K562 (cell line): ENCODE measurements around the gene PLEKHB1. TPM values are rescaled to one million over a fixed set of nuclear protein-coding genes. Genes with fewer than 3 reads are reported as not detected.

Experiments
- HCFC1 ChIP-seq: IDR thresholded peaks from 2 replicates; pipeline ENCODE4 v1.6.1; 2012; ENCODE audit warnings: low read depth, low read length, improper control_type of control experiment
- NFXL1 ChIP-seq: fragments of 450-650 bp; formaldehyde crosslinking; IDR thresholded peaks from 2 replicates; pipeline ENCODE4 v1.4.0; 2021; ENCODE audit warnings: mild to moderate bottlenecking
- TRIM25 ChIP-seq: fragments of 450-650 bp; IDR thresholded peaks from 2 replicates; pipeline ENCODE4 v1.7.0; 2016; ENCODE audit warnings: borderline replicate concordance
- ZNF436 ChIP-seq: fragments of 250-450, 450-650 bp; sonication (Bioruptor Pico); formaldehyde crosslinking; IDR thresholded peaks from 2 replicates; pipeline ENCODE4 v1.7.0; 2020; ENCODE audit warnings: mild to moderate bottlenecking
- polyA plus RNA-seq, 8 experiments: library from polyadenylated mRNA; depleted of rRNA in 4 of 8; stranded (reverse) in 5 of 8; unstranded in 3 of 8; fragments of >200 nt; fragmentation: Nextera tagmentation in 2 of 8; fragmentation: Illumina TruSeq in 1 of 8; extraction: Ambion mirVana in 2 of 8; extraction: Trizol in 1 of 8; gene quantifications; 2 replicates each; pipeline versions ENCODE4 v1.2.1 to v1.2.3, GENCODE V29; 2011 to 2014; ENCODE audit warnings: inconsistent platforms in 1 of 8, missing spikeins in 1 of 8
- total RNA-seq, 7 experiments: library from RNA; depleted of rRNA in 6 of 7; stranded (reverse); fragments of >200 nt in 6 of 7; fragmentation: Illumina TruSeq in 2 of 7; extraction: Trizol in 2 of 7; gene quantifications; 2 replicates each; pipeline versions ENCODE4 v1.2.1 to v1.2.3, GENCODE V29; 2011 to 2021; ENCODE audit warnings: low replicate concordance in 1 of 7
- TF ChIP-seq, protein P1 (sequence below): sonication (generic); formaldehyde crosslinking; IDR thresholded peaks from 2 replicates; pipeline ENCODE4 v1.8.0; 2022; ENCODE audit warnings: mild to moderate bottlenecking, missing genetic modification reagents
- TF ChIP-seq, protein P2 (sequence below): IDR thresholded peaks from 2 replicates; pipeline ENCODE4 v1.6.1; 2016; ENCODE audit warnings: missing genetic modification characterization, missing compliant biosample characterization
- TF ChIP-seq, protein P3 (sequence below): fragments of 450-650 bp; formaldehyde crosslinking; IDR thresholded peaks from 2 replicates; pipeline ENCODE4 v1.4.0; 2020; ENCODE audit warnings: mild to moderate bottlenecking, mixed read lengths
- TF ChIP-seq, protein P4 (sequence below): fragments of 250-450 bp; sonication (Bioruptor Pico); IDR thresholded peaks from 2 replicates; pipeline ENCODE4 v1.4.0; 2020

The PLEKHB1 gene
- total and polyA plus RNA-seq, 9 of the 15 experiments (the other 6 are each of a cell fraction or from before 2014, with no cell fraction given): 0.07 to 0.62 (median 0.17) TPM; not detected in 2

- peak; percentile 88 for TF ChIP-seq HCFC1
- TF ChIP-seq, protein P1, sequence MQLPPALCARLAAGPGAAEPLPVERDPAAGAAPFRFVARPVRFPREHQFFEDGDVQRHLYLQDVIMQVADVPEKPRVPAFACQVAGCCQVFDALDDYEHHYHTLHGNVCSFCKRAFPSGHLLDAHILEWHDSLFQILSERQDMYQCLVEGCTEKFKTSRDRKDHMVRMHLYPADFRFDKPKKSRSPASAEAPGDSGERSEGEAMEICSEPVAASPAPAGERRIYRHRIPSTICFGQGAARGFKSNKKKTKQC (CRISPR knock-in tag): peak; percentile 36; the same call in 1 of the 2 replicates
- TF ChIP-seq TRIM25: no peak
- TF ChIP-seq, protein P2, sequence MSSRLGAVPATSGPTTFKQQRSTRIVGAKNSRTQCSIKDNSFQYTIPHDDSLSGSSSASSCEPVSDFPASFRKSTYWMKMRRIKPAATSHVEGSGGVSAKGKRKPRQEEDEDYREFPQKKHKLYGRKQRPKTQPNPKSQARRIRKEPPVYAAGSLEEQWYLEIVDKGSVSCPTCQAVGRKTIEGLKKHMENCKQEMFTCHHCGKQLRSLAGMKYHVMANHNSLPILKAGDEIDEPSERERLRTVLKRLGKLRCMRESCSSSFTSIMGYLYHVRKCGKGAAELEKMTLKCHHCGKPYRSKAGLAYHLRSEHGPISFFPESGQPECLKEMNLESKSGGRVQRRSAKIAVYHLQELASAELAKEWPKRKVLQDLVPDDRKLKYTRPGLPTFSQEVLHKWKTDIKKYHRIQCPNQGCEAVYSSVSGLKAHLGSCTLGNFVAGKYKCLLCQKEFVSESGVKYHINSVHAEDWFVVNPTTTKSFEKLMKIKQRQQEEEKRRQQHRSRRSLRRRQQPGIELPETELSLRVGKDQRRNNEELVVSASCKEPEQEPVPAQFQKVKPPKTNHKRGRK (tag): no peak
- no peak for TF ChIP-seq ZNF436 (CRISPR knock-in tag)
- no peak for TF ChIP-seq NFXL1 (CRISPR knock-in tag)
- TF ChIP-seq, protein P3, sequence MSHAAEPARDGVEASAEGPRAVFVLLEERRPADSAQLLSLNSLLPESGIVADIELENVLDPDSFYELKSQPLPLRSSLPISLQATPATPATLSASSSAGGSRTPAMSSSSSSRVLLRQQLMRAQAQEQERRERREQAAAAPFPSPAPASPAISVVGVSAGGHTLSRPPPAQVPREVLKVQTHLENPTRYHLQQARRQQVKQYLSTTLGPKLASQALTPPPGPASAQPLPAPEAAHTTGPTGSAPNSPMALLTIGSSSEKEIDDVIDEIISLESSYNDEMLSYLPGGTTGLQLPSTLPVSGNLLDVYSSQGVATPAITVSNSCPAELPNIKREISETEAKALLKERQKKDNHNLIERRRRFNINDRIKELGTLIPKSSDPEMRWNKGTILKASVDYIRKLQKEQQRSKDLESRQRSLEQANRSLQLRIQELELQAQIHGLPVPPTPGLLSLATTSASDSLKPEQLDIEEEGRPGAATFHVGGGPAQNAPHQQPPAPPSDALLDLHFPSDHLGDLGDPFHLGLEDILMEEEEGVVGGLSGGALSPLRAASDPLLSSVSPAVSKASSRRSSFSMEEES (CRISPR knock-in tag): no peak
- TF ChIP-seq, protein P4, sequence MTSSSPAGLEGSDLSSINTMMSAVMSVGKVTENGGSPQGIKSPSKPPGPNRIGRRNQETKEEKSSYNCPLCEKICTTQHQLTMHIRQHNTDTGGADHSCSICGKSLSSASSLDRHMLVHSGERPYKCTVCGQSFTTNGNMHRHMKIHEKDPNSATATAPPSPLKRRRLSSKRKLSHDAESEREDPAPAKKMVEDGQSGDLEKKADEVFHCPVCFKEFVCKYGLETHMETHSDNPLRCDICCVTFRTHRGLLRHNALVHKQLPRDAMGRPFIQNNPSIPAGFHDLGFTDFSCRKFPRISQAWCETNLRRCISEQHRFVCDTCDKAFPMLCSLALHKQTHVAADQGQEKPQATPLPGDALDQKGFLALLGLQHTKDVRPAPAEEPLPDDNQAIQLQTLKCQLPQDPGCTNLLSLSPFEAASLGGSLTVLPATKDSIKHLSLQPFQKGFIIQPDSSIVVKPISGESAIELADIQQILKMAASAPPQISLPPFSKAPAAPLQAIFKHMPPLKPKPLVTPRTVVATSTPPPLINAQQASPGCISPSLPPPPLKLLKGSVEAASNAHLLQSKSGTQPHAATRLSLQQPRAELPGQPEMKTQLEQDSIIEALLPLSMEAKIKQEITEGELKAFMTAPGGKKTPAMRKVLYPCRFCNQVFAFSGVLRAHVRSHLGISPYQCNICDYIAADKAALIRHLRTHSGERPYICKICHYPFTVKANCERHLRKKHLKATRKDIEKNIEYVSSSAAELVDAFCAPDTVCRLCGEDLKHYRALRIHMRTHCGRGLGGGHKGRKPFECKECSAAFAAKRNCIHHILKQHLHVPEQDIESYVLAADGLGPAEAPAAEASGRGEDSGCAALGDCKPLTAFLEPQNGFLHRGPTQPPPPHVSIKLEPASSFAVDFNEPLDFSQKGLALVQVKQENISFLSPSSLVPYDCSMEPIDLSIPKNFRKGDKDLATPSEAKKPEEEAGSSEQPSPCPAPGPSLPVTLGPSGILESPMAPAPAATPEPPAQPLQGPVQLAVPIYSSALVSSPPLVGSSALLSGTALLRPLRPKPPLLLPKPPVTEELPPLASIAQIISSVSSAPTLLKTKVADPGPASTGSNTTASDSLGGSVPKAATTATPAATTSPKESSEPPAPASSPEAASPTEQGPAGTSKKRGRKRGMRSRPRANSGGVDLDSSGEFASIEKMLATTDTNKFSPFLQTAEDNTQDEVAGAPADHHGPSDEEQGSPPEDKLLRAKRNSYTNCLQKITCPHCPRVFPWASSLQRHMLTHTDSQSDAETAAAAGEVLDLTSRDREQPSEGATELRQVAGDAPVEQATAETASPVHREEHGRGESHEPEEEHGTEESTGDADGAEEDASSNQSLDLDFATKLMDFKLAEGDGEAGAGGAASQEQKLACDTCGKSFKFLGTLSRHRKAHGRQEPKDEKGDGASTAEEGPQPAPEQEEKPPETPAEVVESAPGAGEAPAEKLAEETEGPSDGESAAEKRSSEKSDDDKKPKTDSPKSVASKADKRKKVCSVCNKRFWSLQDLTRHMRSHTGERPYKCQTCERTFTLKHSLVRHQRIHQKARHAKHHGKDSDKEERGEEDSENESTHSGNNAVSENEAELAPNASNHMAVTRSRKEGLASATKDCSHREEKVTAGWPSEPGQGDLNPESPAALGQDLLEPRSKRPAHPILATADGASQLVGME (CRISPR knock-in tag): peak; percentile 77; the same call in 1 of the 2 replicates
These were observed 48.2 kb upstream of the PLEKHB1 start, which contains the start of gene FAM168A (continued) for GRCh38 chr11:73597956-73598718.
